ENCODE data around the gene ABCC1. TPM values are rescaled to one million over a fixed set of nuclear protein-coding genes. Genes with fewer than 3 reads are reported as not detected.

Gene ABCC1
- total and polyA plus RNA-seq, 12 donors, result 12.4 to 38.8 (median 28.0) TPM

- intact Hi-C loops (cut with DNase I), result loop anchor here in 1 of 2 donors (10.0 kb wide), 1 partner anchor 236 kb away; the partner anchor contains the start of gene CEP20
- H3K36me3 ChIP-seq (replicated peaks in 1 of 2), result peaks cover 0 to 22% of the 10 kb centered on the region in 2 donors
- no peaks in the 10 kb centered on the region for H3K9me3 ChIP-seq (replicated peaks in 1 of 3)
- WGBS, 4 donors, result 72 to 89% (median 80%) methylated on average over 17 of the region's 17 CpGs
- H3K4me3 ChIP-seq, result no peak overlapping the region
- H3K27me3 ChIP-seq, result no peaks in the 10 kb centered on the region
- peak in 6 of 7 donors; percentile 25 to 66 (median 36) for DNase-seq
- peak overlapping the region in 1 of 5 donors; percentile 53 for H3K27ac ChIP-seq
- TF ChIP-seq POLR2A (IDR thresholded peaks at IDR 0.05), result no peak
- TF ChIP-seq CTCF (IDR thresholded peaks at IDR 0.05), result no peak
- H3K4me1 ChIP-seq (replicated peaks in 1 of 2), result no peaks in the 10 kb centered on the region
Measured at GRCh38 chr16:16120382-16121184, 171.2 kb downstream of the ABCC1 start.

- no peak for DNase-seq
- Histone ChIP-seq H3K4me1 (replicated peaks in 1 of 2) (no peaks in the 10 kb centered on the region), H3K36me3 (replicated peaks in 1 of 2) (peaks cover 0 to 25% of the 10 kb centered on the region in 2 donors), H3K27me3 (no peaks in the 10 kb centered on the region), H3K27ac (peak overlapping the region in 1 of 5 donors; percentile 3), H3K4me3 (no peak overlapping the region), H3K9me3 (replicated peaks in 1 of 3) (no peaks in the 10 kb centered on the region)
- TF ChIP-seq POLR2A (IDR thresholded peaks at IDR 0.05), result no peak
- no peak for TF ChIP-seq CTCF (IDR thresholded peaks at IDR 0.05)
- 79 to 82% (median 80%) methylated on average over 6 of the region's 6 CpGs for WGBS, 4 donors
- intact Hi-C loops (cut with DNase I), result loop anchor here in 1 of 2 donors (10.0 kb wide), 1 partner anchor 236 kb away; the partner anchor contains the start of gene CEP20
Measured at GRCh38 chr16:16121185-16121727, 171.8 kb downstream of the ABCC1 start.

GRCh38 chr16:16122264-16122663, 172.8 kb downstream of the ABCC1 start:
- no peak for DNase-seq
- no peaks in the 10 kb centered on the region for H3K9me3 ChIP-seq (replicated peaks in 1 of 3)
- no peak overlapping the region for H3K27ac ChIP-seq
- WGBS, 4 donors, result 93 to 97% (median 96%) methylated on average over 12 of the region's 12 CpGs
- no peak for TF ChIP-seq CTCF (IDR thresholded peaks at IDR 0.05)
- TF ChIP-seq POLR2A (IDR thresholded peaks at IDR 0.05), result no peak
- intact Hi-C loops (cut with DNase I), result loop anchor here in 1 of 2 donors (10.0 kb wide), 1 partner anchor 237 kb away; the partner anchor contains the start of gene CEP20
- no peaks in the 10 kb centered on the region for H3K4me1 ChIP-seq (replicated peaks in 1 of 2)
- peaks cover 0 to 17% of the 10 kb centered on the region in 2 donors for H3K36me3 ChIP-seq (replicated peaks in 1 of 2)
- no peaks in the 10 kb centered on the region for H3K27me3 ChIP-seq
- no peak overlapping the region for H3K4me3 ChIP-seq

GRCh38 chr16:16124438-16124837, 175.0 kb downstream of the ABCC1 start:
- Histone ChIP-seq H3K36me3 (replicated peaks in 1 of 2) (peaks cover 0 to 22% of the 10 kb centered on the region in 2 donors), H3K27ac (no peak overlapping the region), H3K4me1 (replicated peaks in 1 of 2) (no peaks in the 10 kb centered on the region), H3K27me3 (no peaks in the 10 kb centered on the region), H3K4me3 (no peak overlapping the region), H3K9me3 (replicated peaks in 1 of 3) (no peaks in the 10 kb centered on the region)
- intact Hi-C loops (cut with DNase I), result loop anchor here in 1 of 2 donors (10.0 kb wide), 1 partner anchor 240 kb away; the partner anchor contains the start of gene CEP20
- TF ChIP-seq CTCF (IDR thresholded peaks at IDR 0.05) (no peak), POLR2A (IDR thresholded peaks at IDR 0.05) (no peak)
- no peak for DNase-seq
- WGBS, 4 donors, result 95 to 96% (median 96%) methylated on average over 6 to 10 of the region's 10 CpGs

Measured in adrenal gland (tissue), 12 donors.